Femur (tissue), 1 donor: Measurements from ENCODE around the gene AIDA.
"Not testable (repeated sequence)": the region's sequence is repeated elsewhere in the genome, so short reads cannot be mapped to it uniquely, and the experiment has no call there.

Experiments used
- DNase-seq: peaks from one replicate; pipeline ENCODE4 v3.0.0-alpha.2; 2017

AIDA gene, protein sequence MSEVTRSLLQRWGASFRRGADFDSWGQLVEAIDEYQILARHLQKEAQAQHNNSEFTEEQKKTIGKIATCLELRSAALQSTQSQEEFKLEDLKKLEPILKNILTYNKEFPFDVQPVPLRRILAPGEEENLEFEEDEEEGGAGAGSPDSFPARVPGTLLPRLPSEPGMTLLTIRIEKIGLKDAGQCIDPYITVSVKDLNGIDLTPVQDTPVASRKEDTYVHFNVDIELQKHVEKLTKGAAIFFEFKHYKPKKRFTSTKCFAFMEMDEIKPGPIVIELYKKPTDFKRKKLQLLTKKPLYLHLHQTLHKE

DNA sequence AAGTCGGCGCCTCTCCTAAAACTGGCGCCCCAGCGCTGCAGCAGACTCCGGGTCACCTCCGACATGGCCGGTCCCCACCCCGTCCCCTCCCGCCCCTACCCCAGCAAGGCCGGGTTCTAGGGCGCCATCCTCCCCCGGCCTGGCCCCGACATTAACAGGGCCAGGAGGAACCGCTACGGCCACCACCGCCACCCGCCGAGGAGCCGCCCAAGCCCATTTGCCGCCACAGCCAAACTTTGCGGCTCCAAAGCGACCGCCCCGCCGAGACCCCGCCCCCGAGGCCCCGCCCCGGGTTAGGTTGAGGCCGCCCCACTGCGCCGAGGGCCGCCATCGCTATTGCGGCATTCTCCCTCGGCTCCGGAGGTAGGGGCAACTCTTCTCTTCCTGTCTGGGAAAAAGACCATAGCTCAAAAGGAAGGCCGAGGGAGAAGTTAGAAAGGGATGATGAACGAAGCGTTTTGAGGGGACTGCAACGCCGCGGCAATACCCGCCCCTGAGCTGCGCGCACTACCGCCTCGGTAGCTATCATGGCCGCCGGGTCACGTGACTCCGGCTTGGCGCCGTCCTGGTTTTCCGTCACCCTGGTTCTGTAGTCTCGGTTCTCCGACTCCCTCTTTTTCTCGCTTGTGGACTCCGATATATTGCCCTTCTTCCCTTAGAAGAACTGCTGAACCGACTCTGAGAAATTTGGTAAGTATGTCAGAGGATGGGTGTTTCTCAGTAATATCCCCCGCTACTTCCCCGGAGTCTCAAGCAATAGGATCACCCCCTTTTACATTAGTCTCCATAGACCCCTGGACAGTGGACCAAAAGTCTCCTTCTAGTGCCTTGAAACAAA, at the start of gene AIDA, which contains the start of gene BROX:
Gene AIDA, minus strand, starts transcription at position 239 of the 838 bp plus-strand sequence. Its CDS starts 174 bp downstream, at position 65.
Gene BROX, plus strand, starts transcription at position 312 of the 838 bp plus-strand sequence. CDS start 3,136 bp downstream, outside the sequence.
- DNase-seq, result peak; percentile 96

DNA sequence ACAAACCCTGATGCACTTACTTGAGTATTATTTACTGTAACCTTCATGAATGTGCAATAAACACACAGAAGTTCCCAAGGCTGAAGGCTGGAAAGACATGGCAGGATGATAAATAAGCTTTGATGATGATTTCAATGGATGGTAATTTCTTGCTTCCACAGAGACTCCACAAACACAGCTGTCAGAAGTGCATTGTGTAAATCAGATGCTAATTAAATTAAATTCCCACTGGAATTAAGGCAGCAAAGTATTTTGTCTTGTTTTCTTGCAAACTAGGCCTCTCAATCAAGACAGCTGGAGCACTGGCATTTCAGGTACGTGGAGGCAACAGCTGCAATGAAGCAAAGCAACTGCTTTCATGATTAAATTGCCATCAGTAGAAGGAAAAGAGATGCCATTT, 48.8 kb upstream of the AIDA start:
- no peak for DNase-seq

DNA sequence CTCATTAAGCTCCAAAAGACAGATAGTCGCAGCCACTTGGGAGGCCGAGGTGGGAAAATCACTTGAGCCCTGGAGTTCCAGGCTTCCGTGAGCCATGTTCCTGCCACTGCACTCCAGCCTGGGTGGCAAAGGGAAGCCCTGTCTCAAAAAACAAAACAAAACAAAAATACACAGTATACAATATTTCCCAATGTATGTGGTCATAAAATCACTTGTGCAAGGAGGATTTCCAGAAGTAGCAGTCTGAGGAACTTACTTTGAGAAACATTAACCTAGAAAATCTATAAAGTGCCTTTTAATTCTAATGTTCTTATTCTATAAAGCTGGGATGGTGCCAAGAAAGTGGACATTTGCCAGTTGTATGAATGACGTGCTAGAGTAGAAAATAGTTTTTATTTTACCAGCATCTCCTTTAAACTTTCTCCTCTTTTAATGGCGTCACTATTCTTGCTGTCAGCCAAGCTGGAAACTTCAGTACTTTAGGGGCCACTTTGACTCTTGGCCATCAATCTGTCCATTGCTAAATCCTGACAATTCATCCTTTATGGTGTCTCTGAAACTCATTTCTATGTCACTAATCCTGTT, 47.3 kb upstream of the AIDA start:
- DNase-seq, result no peak

DNA sequence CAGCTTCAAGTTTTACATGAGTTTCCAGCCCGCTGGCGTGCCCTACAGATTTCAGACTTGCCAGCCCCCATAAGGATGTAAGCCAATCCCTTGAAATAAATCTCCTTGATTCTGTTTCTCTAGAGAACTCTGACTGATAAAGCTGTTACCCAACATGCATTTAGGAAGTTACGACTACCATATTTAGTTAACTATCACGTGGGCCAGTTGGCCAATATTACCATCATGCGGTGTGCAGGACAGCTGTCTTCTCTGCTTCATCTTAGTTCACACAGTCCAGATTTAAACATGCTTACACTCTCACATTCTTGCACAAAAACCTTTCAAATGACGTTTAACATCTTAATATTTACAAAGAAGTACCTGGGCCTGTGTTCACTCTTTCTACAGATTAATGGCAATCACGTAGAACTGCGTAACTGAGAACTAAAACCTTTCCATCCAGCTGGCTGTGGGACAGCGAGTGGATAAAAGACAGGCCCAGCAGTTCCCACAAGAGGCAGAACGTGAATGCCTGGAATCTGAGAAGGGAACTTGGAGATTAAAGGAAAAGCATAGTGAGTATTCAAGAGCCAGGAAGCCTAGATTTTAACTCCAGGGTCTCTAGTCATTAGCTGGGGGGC, 45.5 kb upstream of the AIDA start:
- DNase-seq, result peak; percentile 44

DNA sequence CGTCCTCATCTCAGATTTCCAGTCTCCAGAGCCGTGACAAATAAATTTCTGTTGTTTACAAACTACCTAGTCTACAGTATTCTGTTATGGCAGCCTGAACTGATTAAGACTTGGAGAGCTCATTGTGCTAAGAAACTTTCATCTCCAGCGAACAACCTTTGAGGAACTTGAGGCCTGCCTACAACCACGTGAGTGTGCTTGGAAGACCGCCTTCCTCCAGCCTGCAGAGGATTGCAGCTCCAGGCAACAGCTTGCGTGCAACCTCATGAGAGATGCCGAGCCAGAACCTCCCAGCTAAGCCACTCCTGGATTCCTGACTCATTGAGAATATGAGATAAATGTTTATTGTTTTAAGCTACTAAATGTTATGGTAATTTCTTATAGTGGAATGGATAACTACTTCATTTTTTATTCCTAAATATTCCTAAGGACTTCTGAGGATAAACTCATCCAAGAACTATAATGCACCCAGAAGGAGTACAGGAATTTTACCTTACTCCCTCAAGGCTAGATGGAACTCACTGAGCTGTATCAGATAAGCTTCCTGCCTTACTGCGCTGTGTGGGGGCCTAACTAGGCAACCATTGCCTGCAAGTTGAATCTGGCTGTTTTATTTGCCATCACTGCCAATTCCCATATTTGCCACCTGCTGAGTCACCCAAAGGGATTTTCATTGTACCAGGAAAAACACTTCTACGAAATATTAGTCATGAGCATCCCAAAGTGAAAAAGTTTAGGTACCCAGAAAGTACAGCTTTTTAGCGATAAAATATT, 42.3 kb upstream of the AIDA start:
- peak; percentile 75 for DNase-seq

DNA sequence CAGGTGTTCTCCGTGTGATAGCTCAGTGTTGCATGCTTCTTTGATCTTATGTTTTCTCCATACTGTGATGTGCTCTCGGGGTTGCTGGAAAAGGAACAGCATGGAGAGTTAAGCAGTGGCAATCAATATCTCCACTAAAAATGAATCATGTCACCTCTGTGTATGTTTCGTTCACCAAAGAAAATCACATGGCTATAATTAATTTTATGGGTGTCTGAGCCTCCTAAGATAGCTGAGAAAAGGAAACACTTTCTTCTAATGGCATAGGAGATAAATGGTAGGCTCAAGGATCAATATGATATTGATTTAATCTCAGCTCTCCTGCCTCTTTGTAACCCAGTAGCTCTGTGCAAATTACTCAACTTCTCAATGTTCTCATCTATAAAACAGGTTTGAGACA, 39.0 kb upstream of the AIDA start:
- DNase-seq, result no peak

DNA sequence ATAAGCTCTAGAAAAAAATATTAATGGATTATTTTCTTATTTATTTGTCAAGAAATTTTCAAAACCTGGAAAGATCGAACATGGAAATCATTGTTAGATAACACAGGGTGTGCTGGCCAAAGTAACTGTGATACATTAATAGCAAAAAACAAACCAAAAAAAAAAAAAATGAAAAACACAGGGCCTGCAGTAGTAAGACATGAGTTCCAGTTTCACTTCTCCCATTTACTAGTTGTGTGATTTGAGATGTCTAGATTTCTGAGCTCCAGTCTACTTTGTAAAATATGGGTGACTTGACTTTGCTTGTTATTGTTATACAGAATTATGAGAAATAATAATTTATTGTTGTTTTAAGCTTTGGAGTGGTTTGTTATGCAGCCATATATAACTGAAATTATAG, 38.4 kb upstream of the AIDA start:
- DNase-seq, result no peak

DNA sequence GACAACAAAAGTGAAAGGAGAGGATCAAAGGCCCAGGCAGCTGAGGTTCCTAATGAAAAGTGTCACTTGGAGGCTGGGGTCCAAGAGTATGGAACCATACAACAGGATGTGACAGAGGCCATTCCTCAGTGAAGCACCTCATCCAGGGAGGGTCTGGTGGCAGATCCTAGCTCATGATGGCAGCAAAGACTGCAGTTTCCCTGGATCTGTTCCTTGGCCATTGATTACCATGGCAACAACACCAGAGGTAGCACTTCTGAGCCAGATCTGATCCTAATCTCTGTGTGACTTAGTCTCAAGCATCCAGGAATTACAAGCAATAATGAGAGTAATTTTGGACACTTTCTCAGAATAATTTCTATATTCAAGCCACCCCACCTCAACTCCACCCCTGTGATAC, 37.6 kb upstream of the AIDA start:
- no peak for DNase-seq

DNA sequence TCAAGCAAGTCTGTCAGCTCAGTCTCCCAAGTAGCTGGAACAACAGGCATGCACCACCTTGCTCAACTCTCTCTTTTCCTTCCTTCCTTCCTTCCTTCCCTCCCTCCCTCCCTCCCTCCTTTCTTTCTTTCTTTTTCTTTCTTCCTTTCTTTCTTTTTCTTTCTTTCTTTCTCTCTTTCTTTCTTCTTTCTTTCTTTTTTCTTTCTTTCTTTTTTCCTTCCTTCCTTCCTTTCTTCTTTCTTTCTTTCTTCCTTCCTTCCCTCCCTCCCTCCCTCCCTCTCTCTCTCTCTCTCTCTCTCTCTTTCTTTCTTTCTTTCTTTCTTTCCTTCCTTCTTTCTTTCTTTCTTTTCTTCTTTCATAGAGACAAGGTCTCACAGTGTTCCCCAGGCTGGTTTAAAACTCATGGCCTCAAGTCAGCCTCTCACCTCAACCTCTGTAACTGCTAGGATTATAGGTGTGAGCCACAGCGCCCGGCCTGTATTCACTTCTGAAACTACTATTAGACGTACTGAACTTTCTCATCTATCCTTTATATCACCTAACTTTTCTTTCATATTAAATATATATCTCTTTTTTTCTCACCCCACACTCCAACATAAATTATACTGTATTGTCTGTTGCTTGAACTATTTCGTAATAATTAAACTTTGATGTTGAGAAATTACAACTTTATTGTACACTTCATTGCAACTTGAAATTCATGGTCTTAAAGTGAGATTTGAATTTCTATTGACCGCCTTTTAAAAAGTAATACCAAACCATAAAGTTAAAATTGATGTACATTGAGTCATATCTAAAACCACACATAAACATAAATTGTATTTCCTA, 29.6 kb upstream of the AIDA start:
- not testable (repeated sequence) for DNase-seq

DNA sequence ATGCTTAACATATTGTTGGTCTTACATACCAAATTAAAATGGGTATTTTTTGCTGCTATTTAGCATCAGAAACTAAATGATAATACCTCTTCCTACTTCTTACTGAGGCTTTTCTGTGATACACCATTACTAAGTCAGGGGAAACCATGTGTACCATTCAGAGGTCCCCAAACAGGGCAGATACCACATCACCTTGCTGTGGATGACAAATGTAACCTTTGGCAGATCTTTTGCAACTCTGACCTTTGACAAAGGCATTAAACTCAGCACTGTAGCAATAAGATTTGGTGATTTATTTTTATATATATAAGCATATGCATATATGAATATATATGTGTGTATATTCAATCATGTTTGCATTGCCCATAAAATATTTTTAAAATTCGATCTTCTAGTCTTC, 27.6 kb upstream of the AIDA start:
- no peak for DNase-seq

DNA sequence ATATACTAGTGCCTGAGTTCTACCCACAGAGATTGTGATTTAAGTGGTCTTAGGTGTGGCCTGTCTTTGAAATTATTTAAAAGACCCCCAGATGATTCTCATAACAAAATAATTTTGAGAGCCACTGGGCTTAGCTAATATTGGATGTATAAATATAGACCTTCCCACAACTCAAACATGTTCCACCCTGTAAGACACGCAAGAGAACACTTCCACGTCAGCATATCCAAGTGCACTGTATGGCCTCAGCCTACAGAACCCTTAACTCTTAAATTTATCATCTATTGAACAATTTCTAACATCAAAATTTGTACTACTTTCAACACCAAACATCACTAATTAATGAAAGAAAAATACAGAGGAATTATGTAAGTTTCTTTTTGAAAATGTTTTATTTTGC, 27.2 kb upstream of the AIDA start:
- no peak for DNase-seq

DNA sequence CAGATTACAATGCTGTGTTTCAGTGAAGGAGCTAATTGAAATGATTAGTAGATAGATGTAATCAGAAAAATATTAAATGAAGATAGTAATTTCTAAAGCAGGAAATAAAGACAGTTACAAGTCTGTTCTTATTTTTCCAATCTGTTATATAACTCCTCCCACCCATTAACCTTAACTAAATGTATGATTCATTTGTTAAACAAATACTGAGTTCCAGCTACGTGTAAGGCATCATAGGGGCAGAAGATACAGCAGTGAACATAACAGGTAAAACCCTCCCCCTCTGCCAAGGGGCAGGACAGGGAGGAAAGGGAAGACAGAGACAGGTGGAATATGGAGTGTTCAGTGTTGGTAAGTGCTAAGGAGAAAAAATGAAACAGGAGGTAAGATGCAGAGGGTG, 24.7 kb upstream of the AIDA start, which contains the start of gene FAM177B:
Gene FAM177B, plus strand, starts transcription at position 231 of the 400 bp plus-strand sequence. CDS start 9,344 bp downstream, outside the sequence.
- DNase-seq, result no peak

DNA sequence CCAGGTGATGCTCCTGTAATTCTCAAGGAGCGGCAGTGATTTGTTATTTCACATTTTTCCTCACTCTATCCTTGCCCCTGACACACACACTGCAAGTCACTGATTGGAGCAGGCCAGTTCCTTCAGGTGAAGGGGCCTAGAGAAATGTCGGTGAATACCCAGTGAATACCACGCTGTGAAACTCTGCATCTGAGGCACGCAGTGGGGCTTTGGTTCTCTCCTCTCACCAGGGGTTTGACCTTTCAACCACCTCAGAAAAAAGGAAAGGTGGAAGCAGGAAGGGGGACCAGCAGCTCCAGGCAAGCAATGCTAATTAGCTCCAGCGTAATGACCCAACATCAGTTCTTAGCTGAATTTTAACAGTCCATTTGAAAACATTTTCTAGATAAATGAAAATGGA, 24.2 kb upstream of the AIDA start:
- DNase-seq, result no peak

DNA sequence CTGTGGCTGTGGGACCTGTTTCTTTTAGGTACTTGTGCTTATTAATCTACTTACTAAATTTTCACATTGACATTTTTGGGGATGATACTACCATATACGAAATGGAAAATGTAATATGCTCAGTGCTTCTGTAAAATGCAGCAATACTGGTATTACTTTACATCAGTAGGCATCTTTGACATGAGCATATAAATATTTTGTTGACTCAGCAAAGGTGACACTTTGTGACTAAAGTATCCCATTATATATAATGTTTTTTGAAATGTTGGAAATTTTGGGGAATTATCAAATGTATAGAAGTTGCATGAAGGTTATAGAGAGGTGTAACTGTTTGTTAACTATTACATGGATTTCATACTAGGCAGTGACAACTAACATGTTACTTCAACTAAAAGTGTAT, 22.4 kb upstream of the AIDA start:
- DNase-seq, result no peak

DNA sequence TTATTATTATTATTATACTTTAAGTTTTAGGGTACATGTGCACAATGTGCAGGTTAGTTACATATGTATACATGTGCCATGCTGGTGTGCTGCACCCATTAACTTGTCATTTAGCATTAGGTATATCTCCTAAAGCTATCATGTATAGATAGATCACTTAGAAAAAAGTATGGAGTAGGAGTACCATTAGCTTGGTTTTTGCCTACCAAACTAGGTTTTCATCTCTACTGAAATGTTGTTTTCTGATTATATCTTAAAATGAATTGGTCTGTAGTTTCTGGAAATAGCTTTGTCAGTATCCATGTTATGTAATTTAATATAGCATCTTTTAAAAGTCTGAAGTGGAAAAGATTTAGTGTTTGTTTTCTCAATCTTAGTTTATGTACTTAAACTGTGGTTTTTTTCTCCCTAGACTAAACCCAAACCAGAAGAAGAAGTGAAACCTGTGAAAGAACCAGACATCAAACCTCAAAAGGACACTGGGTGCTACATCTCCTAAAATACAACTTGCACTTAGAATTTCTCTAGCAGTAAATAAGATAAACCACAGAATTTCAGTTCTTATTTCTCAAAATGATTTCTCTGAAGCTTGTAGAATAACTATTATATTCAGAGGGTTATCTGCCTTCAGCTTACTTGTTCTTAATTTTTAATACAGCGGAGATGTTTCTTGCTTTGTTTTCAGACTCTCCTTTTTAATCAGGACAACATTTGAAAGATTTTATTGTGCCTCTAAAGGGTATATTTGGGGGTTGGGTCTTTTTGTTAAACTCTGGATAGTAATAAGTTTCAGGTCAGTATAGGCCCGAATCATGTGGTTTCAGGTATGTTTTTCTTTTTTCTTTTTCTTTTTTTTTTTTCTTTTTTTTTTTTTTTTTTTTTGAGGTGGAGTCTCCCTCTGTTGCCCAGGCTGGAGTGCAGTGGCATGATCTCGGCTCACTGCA, 20.2 kb upstream of the AIDA start:
- no peak for DNase-seq

DNA sequence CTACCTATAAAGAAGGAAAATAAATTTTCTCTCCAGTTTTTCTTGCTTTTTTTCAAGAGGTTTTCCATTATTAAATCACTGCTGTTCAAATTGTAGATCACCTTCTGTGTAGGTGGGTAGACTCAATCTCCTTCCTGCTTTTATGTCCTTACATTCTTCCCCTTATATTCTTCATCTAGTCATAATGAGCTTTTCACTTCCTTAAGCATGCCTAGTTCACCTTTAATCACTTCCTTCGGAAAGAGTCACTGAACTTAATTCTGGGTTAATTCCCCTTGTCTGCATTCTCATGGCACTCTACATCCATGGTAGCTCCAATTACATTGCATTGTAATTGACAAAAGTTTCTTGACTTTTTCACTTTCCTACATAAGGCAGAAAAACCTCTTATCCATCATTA, 18.6 kb upstream of the AIDA start:
- no peak for DNase-seq

DNA sequence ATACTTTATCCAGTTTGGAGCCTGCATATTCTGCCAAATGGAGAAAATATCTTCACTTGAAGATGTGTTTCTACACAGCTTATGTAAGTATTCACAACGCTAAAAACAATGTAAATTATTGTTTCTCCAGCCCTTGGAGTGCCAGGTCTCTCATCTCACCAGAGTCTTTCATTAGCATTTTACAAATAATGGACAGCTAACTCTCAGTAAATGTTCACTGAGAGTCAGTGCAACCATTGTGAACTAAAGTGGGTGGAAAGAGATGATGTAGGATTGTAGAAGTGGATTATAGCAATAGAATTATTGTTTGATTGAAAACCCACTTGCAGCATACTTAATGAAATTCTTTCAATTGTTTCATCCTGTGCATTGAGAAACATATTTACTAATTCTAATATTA, 16.5 kb upstream of the AIDA start:
- DNase-seq, result no peak

DNA sequence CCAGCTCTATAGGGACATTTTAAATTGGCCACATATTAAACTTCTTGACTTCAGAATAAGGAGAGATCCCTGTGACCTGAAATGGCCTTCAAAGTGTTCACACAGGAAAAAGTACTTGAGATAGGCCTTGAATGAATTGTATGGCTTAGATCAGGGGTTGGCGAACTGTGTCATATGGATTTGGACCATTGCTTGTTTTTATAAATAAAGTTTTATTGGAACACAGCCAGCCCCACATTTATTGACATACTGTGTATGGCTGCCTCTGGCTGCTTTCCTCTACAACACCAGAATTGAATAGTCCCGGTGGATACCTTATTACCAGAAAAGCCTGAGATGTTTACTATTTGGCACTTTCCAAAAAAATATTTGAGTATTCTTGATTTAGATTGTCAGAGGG, 4.1 kb upstream of the AIDA start:
- DNase-seq, result no peak

DNA sequence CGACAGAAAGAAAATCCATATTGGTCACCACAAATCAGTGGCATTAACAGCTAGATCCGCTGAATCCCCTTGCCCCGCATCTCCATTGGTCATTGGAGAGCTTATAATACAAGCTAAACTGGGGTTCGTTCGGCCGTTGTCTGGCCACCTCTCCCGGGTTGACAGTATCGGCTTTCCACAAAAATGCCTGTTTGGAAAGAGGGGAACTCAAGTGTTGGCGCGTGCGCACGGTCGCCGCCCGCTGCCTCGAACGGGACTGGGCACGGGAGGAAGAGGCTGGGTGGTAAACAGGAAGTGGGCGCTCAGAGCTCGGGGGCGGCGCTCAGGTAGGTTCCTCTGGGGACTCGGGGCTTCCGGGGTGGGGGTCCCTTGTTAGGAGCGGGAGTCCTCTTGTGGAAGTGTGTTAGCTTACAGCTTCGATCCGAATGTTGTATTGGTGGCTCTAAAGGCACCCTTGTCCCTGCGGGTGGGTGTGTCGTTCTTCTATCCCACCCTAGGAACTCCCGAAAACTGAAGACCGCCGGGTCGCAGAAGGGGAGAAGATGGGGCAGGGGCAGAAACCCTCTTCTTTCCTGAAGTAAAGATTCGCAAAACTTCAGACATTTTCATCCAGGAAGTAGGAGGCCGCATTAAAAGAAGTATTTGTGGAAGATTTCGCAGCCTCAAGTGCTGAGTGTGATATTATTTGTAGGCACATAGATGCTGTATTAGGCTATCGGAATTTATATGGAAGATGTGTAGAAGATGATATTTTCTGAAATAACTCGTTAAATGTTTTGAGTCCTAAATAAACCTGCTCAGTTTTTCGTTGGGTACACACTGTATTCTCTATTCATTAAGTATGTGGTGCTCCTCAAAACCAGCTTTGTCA, 1.0 kb upstream of the AIDA start:
- DNase-seq, result peak; percentile 97
